ENCODE measurements around the gene TRA2B.
A peak's percentile ranks its signal among the peaks of the same experiment; 100 is the strongest.

TRA2B gene

DNA sequence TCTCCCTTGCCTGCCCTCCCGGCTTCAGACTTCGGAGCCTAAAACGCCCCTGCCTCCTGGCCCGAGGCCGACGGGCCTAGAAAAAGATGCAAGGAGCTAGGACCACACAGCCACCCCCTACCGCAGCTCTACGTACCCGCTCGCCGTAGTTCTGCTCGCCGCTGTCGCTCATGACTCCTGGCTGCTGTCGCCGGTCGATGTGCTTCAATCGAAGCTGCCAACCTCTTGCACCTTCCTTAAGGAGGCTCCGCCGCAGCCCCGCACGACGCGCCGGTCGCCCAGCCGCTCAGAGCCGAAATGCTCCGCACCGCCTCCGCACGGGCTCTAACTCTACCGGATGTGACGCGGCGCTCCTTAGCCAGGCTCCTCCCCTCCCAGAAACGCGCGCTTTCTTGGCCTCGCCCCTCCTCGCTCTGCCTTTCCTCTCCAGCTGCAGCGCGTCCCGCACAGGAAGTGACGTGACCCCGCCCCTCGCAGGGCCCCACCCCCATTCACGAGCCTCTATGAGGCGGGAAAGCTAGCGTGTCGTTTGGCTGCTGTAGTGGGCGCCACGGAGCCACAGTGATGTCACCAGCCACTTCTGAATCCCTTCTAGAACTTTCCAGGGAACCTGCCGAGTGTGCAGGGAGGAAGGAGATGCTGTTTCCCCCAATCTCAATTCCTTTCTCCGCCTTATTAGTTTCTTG, at the start of gene TRA2B:
Gene TRA2B, minus strand, starts transcription at position 326 of the 686 bp plus-strand sequence. Its CDS starts 154 bp downstream, at position 172.
- peak; percentile 95 for DNase-seq

DNA sequence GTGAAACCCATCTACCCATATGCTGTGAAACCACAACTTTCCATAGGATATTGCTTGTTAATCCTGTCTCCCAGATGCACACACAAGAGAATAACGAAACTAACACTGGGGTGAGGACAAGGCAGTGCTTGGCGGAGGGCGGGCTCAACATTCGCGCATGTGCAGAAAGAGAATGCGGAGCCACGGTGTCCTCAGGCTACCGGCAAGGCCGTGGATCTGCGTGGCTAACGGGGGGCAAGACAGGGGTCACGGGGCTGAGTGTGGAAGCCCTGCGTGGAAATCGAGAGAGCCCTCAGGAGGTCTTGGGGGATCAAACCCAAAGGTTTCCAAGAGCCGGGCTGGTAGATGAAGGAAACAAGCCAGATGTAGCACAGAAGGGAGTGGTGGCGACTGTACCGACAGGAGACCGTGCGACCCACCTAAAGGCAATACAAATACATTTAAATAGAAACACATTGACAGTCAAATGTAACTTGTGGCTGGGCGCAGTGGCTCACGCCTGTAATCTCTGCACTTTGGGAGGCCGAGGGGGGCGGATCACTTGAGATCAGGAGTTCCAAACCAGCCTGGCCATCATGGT, 48.5 kb upstream of the TRA2B start:
- no peak for DNase-seq

DNA sequence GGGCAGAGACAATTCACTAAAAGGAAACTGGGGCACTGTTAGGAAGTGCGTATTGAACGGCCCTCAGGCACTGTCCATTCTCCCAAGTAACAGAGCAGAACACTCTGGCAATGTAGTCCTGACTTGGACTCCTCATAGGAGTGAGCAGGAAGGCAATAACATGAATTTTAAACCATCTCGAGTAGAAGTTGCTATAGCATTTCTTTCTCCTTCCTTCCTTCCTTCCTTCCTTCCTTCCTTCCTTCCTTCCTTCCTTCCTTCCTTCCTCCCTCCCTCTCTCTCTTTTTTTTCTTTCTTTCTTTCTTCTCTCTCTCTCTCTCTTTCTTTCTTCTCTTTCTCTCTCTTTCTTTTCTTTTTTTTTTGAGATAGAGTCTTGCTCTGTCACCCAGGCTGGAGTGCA, 46.4 kb upstream of the TRA2B start:
- DNase-seq = no peak

DNA sequence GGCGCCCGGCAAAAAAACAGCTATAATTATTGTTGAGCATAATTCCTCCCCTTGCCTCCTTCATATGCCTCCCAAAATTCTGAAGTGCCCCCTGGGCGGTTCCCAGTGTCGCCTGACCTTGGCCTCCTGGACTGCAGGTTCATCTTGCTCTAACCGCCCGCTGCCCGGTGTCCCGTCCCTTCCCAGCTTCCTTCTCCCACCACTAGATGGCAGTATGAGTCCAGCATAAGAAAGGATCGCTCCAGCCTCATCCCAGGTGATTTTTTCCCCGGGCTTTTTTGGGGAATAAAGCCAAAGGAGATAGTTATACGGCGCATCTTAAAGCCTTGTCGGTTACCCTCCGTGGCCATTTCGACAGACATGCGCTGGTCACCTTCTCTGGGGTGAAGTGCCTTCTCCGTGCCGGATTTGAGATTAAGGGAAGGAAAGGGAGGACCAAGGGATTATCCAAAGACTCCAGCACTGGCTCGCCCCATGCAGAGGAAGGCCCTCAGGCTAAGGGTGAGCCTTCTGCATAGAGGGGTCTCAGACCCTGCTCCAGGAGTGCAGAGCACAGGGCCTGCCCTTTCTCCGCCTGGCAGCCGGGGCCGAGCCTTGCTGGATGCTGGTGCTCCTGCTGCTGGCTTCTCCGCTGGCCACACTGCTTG, 45.8 kb upstream of the TRA2B start:
- peak; percentile 45 for DNase-seq

DNA sequence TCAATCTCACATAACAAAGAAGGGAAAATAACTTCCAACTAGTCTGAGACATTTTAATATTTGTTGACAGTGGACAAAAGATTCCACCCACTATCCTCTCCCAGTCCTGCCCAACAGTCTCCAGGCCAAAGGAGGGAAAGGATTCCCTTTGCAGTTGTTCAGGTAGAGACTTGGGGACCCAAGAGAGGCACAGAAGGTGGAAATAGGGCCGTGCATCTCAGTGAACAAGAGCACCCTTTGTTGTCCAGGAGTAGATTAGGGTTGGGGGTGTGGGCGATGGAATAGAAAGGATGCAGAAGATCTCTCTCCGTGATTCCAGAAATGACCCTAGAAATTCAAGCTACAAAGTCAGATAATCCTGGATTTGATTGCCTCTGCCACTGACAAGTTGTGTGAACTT, 44.8 kb upstream of the TRA2B start:
- no peak for DNase-seq

DNA sequence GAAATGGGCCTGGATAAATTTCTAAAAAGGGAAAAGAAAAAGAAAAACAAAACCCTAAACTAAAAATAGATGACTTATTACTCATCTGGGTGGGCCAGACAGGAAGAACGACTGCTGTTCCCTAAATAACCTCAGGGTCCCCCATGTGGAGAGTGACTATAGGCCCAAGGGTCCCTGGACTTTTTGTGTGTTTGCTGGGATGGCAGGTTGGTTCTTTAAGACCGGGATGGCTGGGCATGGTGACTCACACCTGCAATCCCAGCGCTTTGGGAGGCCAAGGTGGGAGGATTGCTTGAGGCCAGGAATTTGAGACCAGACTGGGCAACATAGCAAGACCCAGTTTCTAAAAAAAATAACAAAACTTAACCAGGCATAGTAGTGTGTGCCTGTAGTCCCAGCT, 43.8 kb upstream of the TRA2B start:
- no peak for DNase-seq

DNA sequence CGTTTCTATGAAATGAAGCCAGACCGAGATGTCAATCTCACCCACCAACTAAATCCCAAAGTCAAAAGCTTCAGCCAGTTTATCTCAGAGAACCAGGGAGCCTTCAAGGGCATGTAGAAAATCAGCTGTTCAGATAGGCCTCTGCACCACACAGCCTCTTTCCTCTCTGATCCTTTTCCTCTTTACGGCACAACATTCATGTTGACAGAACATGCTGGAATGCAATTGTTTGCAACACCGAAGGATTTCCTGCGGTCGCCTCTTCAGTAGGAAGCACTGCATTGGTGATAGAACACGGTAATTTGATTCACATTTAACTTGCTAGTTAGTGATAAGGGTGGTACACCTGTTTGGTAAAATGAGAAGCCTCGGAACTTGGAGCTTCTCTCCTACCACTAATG, 41.9 kb upstream of the TRA2B start:
- DNase-seq = no peak

DNA sequence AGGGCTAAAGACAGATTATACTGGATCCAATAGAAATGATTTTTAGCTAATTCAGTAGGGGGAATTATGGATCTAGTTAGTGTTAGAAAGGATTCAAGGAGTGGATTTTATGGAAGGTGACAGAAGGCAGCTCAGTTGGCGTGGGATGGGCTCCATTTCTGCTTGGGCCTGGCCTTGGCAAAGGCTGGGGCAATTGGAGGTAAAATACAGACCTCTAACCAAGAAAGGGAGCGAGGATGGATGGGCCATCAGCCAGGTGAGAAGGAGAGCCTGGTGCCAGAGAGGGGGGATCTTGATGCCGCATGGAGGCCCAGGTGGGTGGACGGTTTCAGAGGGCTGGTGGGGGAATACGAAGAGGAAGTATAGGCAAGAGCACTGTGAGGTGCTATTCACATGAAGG, 40.7 kb upstream of the TRA2B start:
- no peak for DNase-seq

DNA sequence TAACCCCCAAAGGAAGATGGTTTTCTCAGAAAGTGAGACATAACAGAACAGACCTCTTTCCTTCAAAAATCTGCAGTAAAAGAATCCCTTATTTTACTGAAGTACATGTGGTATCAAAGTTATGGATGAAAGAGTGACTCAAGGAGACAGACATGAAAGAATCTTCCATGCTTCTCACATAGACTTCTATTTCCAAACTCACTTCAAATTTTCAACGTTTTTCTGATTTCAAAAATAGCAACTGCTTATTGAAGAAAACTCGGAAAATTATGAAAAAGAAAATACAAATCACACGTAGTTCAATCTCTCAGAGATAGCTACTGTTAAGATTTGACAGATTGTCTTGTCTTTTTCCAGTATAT, 39.8 kb upstream of the TRA2B start:
- no peak for DNase-seq

DNA sequence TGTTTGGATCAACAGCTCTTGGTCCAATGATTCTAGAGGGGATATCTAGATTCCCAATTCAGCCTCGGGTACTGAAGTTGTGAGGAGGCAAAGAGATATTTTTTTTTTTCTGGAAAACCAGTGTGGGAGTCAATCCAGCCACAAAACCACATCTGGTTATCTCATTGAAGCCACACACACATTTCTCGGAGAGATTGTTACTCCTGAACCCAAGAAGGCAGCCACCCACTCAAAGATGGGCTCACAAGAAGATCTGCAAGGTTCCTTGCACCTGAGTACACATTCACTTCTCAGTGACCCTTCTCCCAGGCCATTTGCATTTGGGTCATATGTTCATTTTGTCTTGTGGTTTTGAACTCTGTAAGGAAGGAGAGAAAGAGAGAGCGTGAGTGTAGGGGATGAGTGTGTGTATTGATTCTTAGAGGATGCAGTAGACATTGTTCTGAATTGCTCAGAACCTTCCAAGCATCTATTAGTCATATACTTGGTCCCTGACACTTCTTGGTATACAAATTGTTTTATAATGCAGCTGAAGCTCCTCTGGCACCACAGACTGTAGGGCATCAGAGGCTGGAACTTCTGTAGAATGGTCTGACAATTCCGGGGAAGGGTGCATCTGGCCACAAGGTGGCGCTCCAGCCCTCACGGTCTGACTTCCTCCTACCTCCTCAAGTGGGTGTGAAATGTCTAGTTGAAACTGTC, 39.3 kb upstream of the TRA2B start:
- peak; percentile 44 for DNase-seq

DNA sequence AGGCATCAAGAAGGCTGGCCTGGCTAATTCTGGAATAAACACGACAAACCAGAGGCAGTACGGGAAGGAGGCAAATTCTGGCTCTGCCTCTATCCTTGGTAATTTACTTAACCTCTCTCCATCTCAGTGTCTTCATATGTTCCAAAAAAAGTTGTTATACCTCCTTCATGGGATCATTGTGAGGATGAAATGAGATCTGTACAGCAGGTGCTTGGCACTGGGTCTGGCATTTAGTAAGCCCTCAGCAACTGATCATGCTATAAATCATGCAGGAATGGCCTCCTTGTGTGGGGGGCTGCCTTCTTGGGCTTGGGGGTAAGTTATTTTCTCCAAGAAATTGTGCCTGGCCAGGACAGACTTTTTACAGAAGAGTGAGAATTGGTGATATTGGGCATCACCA, 38.3 kb upstream of the TRA2B start:
- DNase-seq = no peak

DNA sequence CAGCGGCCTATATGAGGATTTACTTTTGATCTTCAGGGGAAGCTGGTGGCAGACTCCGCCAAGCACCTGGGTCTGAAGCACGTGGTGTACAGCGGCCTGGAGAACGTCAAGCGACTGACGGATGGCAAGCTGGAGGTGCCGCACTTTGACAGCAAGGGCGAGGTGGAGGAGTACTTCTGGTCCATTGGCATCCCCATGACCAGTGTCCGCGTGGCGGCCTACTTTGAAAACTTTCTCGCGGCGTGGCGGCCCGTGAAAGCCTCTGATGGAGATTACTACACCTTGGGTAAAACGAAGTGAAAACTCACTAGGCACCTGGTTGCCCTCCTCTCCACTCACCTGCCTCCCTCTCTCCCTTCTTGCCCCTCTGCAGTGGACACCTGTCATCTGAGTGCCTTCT, 33.8 kb upstream of the TRA2B start:
- DNase-seq = no peak

DNA sequence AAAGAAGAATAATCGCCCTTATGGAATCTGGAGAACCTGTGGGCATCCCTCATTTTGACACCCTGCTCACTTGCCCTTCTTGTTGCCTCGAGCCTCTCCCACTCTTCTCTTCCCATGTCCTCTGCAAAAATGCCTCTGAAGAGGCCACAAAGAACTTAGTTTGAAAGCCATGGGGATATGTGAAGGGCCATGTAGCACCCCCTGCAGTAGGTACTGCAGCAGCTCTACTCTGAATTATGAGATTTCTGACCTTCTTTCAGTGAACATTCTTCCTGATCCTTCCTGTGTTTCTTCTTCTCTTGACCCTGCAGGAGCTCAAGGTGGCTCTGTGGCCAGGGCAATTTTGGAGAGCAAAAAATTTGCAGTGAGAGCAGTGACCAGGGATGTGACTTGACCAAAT, 30.4 kb upstream of the TRA2B start:
- DNase-seq = no peak

DNA sequence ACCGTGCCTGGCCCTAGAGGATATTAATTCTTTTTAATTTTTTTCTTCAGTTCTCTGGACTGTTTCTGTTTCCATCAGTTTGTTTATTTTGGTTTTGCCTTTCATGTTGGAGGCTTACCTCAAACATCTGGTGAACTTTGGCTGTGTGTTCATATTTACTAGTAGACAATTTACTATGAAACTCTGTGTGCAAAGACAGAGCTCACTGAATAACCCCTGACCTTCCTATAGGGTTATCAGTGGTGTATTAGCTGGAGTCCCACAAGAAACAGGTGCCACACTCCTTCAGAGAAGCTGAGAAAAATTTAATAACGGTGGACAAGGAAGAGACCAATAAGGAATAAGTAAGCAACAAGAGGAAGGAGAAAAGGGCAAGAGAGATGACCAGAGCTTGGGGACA, 28.8 kb upstream of the TRA2B start:
- no peak for DNase-seq

DNA sequence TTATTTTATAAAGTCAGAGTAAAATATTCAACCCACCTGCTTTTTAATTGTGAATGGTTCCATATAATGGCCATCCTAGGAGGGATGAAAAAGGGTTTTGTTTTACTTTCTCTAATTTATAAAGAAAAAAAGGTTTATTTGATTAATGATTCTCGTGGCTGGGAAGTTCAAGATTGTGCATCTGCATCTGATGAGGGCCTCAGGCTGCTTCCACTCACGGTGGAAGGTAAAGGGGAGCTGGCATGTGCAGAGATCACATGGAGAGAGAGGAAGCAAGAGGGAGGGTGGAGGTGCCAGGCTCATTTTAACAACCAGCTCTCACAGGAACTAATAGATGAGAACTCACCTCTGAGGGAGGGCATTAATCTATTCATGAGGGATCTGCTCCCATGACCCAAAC, 27.7 kb upstream of the TRA2B start:
- no peak for DNase-seq

DNA sequence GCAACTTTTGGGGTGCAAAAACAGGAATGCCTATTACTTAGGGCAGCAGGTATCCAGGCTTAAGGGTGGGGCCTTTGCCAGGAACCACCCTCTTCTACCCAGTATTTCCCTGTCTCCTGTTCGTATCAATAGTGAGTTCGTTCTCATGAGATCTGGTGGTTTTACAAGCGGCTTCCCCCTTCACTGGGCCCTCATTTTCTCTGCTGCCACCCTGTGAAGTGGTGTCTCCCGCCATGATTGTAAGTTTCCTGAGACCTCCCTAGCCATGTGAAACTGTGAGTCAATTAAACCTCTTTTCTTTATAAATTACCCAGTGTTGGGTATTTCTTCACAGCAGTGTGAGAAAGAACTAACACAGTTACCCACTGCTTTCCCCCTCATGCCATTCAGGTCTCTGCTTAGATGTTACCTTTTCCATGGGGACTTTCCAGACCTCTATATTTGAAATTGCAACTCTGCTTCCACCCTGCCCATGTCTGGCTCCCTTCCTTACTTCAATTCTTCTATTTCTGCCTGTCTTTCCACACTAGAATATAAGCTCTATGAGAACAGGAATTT, 23.9 kb upstream of the TRA2B start:
- DNase-seq = no peak

DNA sequence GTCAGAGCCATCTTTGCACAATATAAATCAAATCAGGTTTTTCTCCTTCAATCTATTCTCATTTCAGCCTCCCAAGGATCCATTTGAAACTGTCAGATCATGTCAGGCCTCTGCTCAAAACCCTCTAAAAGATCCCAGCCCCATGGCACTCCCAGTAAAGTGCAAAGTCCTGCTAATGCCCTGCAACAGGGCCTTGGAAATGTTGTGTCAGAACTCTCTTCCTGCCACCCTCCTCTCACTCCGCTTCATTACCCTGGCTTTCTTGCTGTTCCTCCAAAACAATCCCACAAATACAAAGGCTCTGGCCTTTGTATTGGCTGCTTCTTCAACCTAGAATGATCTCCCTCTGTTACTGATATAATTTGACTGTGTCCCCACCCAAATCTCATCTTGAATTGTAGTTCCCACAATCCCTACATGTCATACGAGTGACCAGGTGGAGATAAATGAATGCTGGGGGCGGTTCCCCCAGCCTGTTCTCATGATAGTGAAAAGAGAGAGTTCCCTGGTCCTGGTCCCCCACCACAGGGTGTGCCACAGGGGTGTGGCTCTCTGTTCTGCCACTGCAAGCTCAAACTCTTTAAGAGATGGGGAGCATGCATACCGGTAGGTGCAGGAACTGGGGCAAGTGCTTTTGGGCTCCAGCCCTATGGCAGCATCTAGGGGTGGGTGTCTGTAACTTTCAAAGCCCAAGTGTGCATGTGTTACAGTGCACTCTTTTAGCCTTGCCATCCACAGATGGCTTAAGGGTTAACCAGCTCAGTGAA, 22.9 kb upstream of the TRA2B start:
- no peak for DNase-seq

DNA sequence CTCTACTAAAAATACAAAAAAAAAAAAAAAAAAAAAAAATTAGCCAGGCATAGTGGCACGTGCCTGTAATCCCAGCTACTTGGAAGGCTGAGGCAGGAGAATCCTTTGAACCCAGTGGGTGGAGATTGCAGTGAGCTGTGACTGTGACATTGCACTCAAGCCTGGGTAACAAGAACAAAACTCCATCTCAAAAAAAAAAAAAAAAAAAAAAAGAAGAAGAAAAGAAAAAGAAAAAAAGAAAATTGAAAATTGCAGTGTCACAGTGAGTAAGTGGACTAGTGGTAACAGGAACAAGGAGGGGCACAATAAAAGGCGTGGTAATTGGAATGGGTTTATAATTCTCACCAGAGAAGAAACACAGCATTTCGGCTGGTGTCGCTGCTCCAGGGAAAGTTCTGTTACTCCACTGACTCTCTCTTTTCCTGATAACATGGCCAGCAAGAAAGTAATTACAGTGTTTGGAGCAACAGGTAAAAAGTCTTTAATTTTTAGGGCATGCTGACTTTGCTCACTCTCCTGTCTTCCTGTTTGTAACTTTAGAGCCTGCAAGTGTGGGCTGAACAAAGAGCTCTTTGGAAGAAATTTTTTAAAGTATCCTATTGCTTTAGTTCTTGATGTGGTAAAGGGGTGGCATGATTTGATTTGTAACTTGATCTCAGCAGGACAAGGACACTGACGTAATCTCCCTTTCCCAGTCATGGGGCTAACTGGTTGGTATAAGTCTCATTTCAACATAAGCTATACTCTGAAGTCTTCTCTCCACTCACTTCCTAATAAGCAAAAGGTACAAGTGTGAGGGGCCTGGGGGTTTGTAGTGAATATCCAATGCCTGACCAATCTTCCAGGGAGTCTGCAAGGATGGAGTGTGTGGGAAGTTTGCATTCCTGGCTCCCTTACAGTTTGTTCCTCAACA, 22.1 kb upstream of the TRA2B start:
- no peak for DNase-seq

DNA sequence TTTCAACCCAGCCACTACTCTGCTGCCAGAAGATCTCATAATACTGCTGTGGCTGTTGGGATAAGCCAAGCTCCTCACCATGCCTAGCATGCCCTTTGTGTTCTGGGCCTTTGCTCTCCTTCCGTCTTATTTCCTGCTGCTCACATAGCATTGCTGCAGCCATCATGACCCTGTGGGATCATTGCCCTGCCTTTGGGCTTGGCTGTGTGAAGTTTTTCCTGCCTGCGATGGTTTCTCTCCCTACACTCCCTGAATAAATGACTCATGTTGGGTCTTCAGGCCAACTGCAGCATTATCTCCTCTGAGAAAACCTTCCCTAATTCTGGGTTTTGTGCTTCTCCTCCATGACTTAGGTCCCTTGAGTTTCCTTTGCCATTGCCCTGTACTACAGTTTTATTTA, 20.8 kb upstream of the TRA2B start:
- DNase-seq = no peak

DNA sequence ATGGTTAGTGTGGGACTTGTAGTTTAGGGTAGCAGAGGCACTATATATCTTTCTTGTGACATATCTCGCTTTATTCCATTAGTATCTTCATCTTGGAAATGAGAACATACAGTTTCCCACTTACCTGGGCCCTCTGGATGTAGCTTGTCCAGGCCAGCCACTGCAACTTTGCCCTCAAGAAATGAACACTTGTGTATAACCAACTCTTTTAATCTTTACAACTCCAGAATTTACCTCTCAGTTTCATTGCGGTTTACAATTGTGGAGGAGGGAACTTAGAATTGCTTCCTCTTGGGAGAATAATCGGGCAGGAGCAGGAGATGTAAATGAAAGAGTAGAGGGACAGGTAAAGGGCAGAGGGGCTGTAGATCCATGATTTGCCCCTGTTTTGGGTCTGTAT, 18.4 kb upstream of the TRA2B start:
- no peak for DNase-seq

DNA sequence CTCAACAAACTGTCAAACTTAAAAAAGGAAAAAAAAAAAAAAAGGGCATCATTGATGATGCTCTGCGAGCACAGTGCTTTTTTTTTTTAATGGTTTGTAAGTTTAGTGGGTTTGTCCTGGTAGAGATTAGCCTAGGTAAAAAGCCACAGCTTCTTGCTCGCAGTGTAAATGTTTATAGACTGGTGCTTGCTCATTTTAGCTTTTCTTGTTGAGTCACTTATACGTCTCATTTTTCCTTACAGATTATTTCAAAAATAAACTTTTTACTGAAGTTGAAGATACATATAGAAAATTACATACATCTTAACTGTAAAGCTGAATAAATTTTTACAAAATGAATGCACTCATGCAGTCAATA, 16.5 kb upstream of the TRA2B start:
- no peak for DNase-seq

DNA sequence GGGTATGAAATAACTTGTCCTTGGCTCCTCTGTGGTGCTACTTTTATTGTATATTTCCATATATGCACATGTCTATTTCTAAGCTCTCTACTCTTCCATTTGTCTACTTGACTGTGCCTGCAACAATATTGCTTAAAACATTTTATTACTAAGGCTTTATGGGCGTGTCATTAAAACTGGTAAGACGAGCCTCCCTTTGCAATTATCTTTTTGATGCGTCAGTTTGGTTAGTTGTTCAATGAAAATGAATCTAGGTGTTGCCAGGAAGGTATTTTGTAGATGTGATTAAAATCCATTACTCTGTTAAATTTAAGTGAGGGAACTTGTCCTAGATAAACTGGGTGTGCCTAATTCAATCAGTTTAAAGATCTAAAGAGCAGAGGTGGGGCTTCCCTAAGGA, 12.9 kb upstream of the TRA2B start:
- no peak for DNase-seq

Measured in NCI-H1092 (cell line).